ENCODE data around the gene SAXO1.
"Not testable (repeated sequence)": the region's sequence is repeated elsewhere in the genome, so short reads cannot be mapped to it uniquely, and the experiment has no call there.

Gene SAXO1

GRCh38 chr9:18970393-18970792 is 62.6 kb downstream of the SAXO1 start:
- DNase-seq (ENCODE audit: low spot score): no peak

DNA sequence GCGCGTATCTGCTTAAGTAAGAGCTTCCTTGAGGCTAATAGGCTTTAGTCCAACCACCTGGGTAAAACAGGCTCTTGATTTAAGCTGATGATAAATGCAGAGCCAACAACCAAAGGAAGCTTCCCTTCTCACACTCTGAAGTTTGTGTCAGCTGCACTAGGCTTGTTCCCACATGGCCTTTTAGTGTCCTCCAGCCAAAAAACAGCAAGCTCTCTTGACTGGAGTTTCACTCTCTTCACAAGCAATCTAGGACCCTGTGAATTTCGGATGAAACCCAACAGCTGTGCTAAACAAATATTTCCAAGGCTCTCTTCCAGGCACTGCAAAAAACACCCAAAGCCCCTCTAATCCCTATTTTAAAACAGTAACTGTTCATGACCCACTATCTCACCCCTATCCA is 63.9 kb downstream of the SAXO1 start:
- DNase-seq (ENCODE audit: low spot score): no peak

DNA sequence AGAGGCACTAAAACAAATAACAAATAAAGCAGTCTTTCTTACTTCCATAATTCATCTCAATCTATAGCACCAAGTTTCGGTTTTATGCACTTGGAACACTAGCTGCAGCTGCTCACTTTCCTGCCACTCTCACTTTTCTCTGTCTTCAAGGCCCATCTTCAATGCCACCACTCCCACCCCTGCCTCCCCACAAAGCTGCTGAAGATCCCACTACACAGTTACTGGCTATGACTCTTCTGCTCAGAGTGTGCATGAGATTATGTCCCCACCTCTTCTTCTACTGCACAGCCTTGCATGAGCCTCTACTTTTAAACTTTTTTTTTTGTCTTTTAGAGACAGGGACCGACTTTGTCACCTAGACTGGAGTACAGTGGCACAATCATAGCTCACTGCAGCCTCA is 77.4 kb downstream of the SAXO1 start:
- DNase-seq (ENCODE audit: low spot score): no peak

DNA sequence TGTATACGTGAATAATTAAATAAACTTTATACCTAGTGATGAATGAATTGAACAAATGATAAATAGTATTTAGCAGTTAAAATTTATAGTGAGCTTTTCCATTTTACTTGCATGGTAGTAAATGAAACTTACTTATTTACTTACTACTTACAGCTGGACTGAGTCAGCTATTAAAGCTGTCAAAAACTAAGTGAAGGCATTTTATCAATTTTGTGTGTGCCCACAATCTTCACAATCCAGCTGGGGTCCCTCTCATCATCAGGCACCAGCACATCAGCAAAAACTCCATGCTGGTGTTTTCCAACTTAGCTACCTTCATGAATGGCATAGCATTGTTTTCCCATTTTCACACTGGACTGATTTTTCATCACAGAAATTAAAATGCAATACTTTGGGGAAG is 81.1 kb downstream of the SAXO1 start:
- DNase-seq (ENCODE audit: low spot score): no peak

GRCh38 chr9:18947892-18948339 is 85.1 kb downstream of the SAXO1 start:
- no peak for DNase-seq (ENCODE audit: low spot score)

- no peak for DNase-seq (ENCODE audit: low spot score)
Observed at GRCh38 chr9:18942801-18943200, 90.2 kb downstream of the SAXO1 start.

- DNase-seq (ENCODE audit: low spot score): no peak
Observed at GRCh38 chr9:18941060-18941740, 91.8 kb downstream of the SAXO1 start.

- no peak for DNase-seq (ENCODE audit: low spot score)
Observed at GRCh38 chr9:18939943-18940342, 93.1 kb downstream of the SAXO1 start.

- DNase-seq (ENCODE audit: low spot score): no peak
Observed at GRCh38 chr9:18936094-18936871, 96.7 kb downstream of the SAXO1 start.

- no peak for DNase-seq (ENCODE audit: low spot score)
Observed at GRCh38 chr9:18935541-18935940, 97.5 kb downstream of the SAXO1 start.

GRCh38 chr9:18930611-18931010 is 102.4 kb downstream of the SAXO1 start:
- not testable (repeated sequence) for DNase-seq (ENCODE audit: low spot score)

DNA sequence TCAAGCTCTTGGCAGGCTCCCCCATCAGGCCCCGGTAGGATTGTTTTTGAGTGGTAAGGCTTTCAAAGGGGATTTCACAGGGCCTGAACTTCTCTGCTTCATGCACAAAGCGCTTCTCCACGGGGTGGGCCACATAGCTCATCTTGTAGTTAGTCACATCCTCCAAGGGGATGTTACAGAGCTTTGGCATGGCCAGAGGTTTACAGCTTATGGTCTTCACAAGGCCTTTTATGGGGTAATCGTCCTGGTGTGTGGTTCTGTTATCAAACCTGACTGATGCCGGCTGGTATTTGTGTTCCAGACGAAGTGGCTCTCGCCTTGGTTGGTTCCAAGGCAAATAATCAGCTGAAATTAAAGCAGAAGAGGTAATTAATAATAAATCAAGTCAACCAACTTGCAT is 104.3 kb downstream of the SAXO1 start:
- DNase-seq (ENCODE audit: low spot score): no peak

DNA sequence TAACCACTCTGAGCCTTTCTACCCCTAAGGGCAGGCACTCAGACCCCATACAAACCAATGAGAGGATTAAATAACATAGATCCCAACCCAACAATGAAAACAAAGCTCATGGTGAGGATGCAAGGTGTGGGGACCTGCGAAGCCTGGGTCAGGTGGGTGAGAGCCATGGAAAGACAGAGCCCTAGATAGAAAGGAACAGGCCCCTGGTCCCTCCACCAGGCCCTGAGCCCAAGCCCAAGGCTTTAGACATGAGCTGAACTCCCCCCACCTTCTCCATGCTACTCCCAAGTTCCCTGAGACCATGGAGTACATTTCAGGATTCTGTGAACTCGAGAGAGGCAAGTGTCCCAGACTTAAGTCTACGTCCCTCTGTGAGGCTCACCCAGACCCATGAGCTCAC is 106.5 kb downstream of the SAXO1 start:
- DNase-seq (ENCODE audit: low spot score): no peak

GRCh38 chr9:18925880-18926279 is 107.1 kb downstream of the SAXO1 start:
- no peak for DNase-seq (ENCODE audit: low spot score)

DNA sequence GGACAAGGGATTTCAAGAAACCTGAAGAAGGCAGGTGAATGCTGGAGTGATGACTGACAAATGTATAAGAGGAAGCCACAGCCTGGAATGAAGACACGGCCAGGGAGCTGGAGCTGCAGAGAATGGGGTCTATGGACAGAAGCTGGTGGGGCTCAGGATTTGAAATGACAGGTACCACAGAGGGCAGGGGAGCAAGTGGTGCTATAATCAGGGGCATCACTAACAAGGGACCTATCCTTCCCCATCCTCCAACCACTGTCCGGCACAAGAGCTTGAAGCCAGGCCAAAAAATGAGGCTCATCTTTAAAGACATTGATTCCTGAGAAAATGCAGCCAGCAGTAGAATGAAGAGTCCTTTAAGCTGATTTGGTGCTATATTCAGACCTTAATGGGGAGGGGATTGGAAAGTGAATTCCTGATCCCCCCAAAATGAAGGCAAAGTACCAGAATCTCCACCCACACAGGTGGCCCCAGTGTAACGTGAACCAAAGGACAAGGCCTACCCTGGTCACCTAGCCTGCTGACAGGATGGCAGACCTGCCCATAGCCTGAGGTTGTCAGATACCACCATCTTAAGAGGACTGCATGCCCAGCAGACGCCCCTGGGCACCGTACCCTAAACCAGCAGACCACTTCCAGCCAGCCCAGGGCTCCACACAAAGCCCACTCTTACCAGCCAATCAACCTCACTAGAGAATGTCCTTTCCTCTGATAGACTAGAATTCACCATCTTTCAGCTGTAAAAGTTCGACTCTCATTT is 109.2 kb downstream of the SAXO1 start:
- DNase-seq (ENCODE audit: low spot score): no peak

GRCh38 chr9:18923167-18923566 is 109.8 kb downstream of the SAXO1 start:
- DNase-seq (ENCODE audit: low spot score): no peak

- no peak for DNase-seq (ENCODE audit: low spot score)
Observed at GRCh38 chr9:18922161-18922885, 110.7 kb downstream of the SAXO1 start.

GRCh38 chr9:18921366-18922075 is 111.5 kb downstream of the SAXO1 start:
- DNase-seq (ENCODE audit: low spot score): no peak

DNA sequence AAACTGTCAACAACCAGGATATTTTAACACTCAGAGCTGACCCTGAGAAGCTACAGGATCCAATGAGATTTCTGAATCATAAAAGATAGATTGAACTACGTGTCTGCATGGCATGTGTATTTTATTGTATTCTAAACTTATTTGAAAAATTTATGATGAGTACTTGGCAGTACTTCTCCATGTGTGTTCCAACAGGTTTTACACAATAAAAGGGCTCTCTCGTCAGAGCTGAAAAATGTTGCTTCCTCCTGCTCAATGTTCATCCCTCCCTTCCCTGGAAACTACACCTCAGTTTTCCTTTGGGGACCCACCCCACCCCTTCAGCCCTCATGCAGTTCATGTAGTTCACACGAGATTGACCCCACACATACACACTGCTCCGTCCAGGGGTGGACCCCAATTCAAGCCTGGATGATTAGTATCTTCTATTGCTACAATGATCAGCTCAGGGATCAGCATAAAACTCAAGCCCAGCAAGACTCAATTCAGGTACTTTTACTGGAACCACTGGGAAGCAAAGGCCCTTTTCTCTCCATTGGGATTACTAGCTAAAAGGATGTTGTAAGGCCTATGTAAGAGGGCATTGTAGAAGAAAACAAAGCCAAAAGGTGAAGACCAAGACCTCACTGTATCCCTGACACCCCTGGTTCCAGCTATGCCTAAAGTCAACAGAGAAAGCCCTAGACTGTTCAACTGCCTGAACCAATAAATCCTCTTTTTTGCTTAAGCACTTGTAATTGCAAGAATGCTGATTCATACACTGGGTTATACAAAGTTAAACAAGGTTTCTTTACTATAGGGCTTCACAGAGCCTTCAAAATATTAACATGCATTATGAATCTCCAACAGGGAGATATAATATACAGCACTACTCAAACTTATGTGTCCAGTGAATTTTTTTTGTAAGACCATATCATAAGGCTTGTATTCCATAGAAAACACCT is 112.6 kb downstream of the SAXO1 start:
- no peak for DNase-seq (ENCODE audit: low spot score)

- DNase-seq (ENCODE audit: low spot score): no peak
Observed at GRCh38 chr9:18911714-18912342, 121.2 kb downstream of the SAXO1 start.
